NCI-H345 treated with DMSO at 0.1 percent for 48 hours (cell line): ENCODE results near the gene CPT1A.

Experiments used
- DNase-seq: peaks from one replicate; lab custom pipeline; 2025; ENCODE audit not compliant: unreplicated experiment; lab: John Stamatoyannopoulos, UW

CPT1A gene

GRCh38 chr11:68762481-68762880, 79.2 kb downstream of the CPT1A start:
- DNase-seq: no peak

DNA sequence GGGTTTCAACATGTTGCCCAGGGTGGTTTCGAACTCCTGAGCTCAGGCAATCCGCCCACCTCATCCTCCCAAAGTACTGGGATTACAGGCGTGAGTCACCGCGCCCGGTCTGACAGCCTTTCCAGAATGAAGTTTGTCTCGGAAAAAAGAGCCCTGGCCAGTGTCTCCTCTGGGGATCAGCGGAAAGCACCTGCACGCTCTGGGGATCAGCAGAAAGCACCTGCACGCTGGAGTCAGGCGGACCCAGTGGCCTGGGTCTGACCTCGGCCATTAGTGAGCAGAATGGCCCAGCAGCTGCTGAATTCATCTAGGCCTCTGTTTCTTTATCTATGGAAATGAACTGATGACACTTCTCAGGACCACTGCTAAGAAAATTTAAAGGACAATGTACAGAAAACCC, 79.9 kb downstream of the CPT1A start:
- no peak for DNase-seq

- DNase-seq: no peak
Measured at GRCh38 chr11:68759991-68760390, 81.7 kb downstream of the CPT1A start.

GRCh38 chr11:68757711-68758110, 84.0 kb downstream of the CPT1A start:
- no peak for DNase-seq

DNA sequence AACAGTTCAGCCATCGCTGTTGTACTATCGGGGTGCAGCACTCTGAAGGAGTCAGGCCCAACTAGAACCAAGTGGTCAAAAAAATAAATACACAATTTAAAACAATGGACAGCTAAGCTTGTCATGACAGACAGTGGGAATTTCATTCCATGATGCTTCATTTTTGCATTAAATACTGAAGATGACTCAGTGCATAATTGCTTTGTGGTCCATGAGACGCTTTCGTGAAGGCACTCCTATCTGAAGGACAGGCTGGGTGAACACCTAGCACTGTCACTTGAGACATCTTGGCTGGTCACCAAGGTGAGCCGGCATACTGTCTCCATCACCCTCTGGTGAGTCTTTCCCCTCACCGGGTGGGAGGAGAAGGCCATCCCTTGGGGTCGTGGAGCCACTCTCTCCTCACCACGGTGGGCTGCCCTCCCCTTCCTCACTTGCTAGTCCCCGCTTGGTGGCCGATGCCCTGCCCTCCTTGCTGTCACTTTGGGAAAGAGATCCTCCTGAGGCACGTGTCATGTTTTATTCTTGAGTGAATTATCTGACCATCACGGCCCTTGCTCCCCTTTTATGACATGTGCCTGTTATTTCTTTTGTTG, 85.4 kb downstream of the CPT1A start:
- DNase-seq: no peak

DNA sequence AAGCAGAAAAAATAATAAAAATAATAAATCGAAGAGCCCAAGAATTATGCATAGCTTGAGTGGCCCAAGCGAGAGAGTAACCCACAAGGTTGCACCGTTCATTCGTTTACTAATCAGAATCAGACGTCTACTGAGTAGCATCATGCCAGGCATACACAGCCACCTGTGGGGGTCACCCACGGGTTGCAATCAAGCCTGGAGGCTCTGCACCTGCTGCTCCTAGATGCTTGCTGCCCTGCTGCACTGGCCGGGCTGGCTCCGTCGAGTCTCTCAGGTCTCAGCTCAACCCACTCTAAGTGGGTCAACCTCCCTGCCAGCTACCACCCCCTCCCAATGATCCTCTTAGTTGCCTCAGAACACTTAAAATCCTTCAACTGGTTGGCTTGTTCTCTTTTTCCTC, 88.4 kb downstream of the CPT1A start:
- DNase-seq: no peak

- peak; percentile 77 for DNase-seq
Measured at GRCh38 chr11:68751331-68751856, 90.3 kb downstream of the CPT1A start, which contains the start of gene TESMIN. TESMIN (minus strand) TSS chr11:68751520; CDS start chr11:68750660, 860 bp downstream.

DNA sequence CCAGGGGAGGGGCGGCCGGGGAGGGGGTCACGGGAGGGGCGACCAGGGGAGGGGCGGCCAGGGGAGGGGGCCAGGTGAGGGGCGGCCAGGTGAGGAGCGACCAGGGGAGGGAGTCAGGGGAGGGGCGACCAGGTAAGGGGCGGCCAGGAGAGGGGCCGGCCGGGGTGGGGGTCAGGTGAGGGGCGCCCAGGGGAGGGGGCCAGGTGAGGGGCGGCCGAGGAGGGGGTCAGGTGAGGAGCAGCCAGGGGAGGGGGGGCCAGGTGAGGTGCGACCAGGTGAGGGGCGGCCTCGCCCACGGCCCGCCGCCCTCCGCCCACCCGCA, 90.8 kb downstream of the CPT1A start:
- no peak for DNase-seq

DNA sequence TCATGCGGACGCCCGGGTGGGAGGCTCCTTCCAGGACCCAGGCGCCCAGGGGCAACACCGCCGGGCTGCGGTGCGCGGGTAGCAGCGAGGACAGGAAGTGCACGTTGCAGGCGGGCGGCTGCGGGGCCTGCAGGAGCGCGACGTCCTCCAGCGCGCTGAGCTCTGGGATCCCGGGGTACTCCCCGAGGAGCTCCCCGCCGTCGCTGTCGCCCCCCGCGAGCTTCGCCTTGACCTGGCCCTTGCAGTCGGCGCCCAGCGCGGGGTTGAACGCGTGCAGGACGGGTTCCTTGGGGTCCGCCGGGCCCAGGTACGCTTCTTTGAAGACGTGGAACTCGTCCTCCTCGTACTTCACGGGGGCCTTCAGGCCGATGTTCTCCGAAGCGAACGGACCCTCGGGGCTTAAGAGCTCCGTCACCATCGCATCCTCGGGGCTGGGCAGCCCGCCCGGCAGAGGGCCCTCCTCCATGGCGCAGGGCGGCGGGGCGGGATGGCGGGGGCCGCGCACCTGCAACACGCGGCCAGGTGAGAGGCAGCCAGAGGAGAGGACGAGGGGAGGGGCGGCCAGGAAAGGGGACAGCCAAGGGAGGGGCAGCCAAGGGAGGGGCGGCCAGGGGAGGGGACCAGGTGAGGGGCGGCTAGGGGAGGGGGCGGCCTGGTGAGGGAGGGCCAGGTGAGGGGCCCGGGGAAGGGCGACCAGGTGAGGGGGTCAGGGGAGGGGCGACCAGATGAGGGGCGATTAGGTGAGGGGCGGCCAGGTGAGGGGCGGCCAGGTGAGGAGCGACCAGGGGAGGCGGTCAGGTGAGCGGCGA, 91.3 kb downstream of the CPT1A start:
- no peak for DNase-seq

DNA sequence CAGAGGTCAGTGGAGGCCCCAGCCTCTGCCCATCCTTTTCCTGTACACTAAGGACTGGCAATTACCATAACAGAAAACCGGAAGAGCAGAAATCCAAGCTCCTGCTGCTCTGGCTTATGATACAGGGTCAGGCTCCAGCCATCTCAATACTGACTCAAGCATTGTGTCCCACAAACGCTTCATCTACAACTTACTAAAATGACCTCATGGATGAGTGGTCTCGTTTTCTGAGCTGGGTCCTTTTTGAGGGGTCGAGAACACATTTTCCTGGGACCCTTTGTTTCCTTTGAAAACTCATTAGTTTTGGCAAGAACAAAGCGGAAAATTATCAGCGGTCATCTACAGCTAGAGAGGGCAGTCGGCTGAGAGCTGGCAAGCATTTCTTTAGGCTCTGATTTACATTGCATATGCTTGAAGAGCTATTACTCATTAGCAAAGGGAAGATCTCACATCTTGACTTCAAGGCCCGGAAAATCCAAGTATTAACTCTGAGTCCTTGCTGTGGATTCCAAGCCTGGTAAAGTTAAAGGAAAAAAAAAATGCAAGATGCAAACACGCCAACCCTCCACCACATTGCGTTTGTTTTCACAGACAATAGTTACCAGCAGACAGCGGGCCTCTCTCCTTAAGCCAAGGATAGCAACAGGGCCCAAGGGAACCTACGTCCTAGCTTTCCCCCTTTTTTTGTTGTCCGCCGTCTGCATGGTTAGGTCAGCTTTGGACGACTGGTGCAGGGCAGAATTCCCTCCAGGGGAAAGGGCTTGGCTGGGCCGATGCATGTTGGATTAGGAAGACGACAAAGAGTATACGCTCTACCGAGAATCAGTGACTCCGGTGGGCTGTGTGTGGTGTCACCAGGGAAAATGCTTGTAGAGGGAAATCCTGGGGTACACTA, 92.2 kb downstream of the CPT1A start:
- DNase-seq: no peak

GRCh38 chr11:68748061-68748460, 93.7 kb downstream of the CPT1A start:
- no peak for DNase-seq

- no peak for DNase-seq
Measured at GRCh38 chr11:68743539-68743938, 98.2 kb downstream of the CPT1A start.

DNA sequence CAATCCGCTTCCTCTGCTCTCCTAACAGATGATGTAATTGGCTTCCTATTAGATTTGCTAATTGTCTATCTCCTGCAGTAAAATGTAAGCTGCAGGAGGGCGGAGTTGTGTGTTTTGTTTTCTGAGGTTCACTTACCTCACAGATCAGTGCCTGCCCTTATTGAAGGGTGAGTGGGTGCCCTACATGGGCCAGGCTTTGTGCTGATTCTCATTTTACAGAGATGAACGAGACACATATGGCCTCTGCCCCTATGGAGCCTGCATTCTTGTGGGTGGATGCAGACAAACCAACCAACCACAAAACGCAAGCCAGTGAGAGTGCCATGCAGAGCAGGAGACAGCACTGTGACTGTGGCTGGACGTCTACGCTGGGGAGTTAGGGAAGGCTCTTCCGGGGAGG, 100.3 kb downstream of the CPT1A start:
- DNase-seq: no peak

- DNase-seq: no peak
Measured at GRCh38 chr11:68735646-68736045, 106.1 kb downstream of the CPT1A start.

DNA sequence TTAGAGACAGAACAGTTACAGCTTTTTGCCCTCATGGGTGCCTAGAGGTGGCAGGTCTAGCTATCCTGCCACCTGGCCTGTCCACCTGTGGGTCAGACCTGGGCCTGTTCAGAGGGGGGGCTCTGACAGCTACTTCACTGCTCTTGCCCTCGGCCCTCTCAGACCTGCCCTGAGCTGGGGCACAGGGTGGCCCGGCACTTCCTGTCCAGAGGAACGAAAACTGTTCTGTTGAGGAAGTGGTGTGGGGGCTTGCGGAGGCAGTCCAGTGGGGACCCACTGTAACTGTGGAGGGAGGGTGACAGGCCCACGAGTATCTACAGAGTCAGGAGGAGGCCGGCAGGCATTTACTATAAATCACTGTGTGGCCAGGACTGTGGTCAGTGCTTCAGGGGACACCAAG, 106.6 kb downstream of the CPT1A start:
- no peak for DNase-seq

DNA sequence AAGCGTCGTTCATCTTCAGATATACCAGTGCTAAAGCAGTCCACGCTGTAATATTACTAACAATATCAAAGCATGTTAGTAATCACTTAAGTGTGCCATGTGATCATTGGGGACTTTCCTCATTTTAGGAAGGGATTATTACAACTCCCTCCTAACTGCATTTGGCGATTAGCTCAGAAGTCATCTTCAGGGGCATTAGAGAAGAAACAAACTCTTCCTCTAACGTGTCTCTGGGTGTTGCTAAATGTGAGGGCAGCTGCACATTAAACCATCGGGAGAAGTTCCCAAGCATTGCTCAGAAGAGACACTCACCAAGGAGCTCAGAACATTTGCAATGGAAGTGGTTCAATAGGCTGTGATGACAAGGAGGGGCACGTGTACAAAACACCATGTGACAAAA, 107.6 kb downstream of the CPT1A start:
- DNase-seq: no peak

DNA sequence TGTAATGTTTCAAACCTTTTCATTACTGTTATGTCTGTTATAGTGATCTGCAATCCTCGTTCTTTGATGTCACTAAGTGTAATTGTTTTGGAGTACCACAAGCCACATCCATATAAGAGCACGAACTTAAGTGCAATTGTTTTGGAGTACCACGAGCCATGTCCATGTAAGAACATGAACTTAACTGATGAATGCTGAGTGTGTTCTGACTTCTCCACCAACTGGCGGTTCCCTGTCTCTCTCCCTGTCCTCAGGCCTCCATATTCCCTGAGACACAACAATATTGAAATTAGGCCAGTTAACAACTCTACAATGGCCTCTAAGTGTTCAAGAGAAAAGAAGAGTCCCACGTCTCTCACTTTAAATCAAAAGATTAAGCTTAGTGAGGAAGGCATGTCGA, 113.9 kb downstream of the CPT1A start:
- DNase-seq: no peak

- DNase-seq: no peak
Measured at GRCh38 chr11:68724293-68724692, 117.4 kb downstream of the CPT1A start.

DNA sequence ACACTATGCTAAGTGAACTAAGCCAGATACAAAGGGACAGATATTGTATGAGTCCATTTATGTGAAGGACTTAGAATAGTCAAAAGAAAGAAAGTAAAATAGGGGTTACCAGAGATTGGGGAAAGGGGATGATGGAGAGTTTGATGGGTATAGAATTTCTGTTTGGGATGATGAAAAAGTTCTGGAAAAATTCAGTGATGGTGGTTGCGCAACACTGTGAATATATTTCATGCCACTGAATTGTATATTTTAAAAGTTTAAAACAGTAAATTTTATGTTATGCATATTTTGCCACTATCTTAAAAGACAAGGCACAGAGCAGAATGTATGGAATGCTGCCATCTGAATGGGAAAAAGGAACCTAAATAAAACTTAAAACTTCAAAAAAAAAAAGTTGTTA, 119.6 kb downstream of the CPT1A start:
- DNase-seq: no peak

- DNase-seq: no peak
Measured at GRCh38 chr11:68721075-68721474, 120.6 kb downstream of the CPT1A start.

DNA sequence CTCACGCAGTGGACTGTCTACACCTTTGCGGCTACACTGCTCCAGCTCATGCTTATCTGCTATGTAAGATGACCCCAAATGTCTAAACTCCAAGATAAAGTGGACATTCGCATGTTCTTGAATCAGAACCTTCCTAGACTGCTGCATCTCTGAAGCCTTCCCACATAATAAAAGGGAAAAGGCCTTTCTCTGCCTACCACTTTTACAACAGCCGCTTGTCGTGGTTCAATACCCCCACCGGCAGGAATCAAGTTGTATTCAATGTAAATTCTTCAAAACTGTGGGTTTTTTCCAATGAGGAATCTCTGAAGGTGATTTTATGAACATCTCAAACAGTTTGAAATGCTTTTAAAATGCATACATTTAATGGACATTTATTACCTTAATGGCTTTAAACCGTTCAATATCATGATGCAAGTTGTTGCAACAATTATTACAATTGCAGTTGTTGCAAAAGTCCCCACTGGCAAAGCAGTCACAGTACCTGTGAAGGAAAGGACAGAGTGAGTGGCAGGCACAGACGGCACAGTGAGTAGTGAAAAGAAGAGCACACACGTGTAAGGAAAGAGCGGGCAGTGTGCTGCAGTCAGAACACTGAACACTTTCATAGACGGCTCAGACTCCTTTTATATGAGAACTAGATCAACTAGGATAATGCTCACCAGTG, 126.1 kb downstream of the CPT1A start:
- DNase-seq: no peak
